HG03432 (cell line): Measurements from ENCODE around the gene RAD17.
"Not testable (repeated sequence)": the region's sequence is repeated elsewhere in the genome, so short reads cannot be mapped to it uniquely, and the experiment has no call there.

Experiments
- ATAC-seq: cut with Tn5 transposase; IDR thresholded peaks from one replicate; pipeline ENCODE4 v1.9.1; 2021; ENCODE audit warnings: mild to moderate bottlenecking, moderate library complexity; ENCODE audit not compliant: unreplicated experiment

Gene RAD17

DNA sequence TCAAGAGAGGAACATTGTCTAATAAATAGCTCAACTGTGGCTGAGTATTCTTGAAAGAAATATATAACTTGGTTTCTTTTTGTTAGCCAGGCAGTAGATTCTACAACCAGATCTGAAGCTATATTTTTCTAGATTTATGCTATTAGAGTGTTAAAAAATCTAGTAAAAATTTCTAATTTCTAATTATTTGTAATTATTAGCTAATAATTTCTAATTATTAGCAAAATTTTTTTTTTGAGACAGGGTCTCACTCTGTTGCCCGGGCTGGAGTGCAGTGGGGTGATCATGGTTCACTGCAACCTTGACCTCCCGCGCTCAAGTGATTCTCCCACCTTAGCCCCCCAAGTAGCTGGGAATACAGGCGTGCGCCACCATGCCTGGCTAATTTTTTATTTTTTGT lies 2.8 kb downstream of the RAD17 start:
- no peak for ATAC-seq

DNA sequence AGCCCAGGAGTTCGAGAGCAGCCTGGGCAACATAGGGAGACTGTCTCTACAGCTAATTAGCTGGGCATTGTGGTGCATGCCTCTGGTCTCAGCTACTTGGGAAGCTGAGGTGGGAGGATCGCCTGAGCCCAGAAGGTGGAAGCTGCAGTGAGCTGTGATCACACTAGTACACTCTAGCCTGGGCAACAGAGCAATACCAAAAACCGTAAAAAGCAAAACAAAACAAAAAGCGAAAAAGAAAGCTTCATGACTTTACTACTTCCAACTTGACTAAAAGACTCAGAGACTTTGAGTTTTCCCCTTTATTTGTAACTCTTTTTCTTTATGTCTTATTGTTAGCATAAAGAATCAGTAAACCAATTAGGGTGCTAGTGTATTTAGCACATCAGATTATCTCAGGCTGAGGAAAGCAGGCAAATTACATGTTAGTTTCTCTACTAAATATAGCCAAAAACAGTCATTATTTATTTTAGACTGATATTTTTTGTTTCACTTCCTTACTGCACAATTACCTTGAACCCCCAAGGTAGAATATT lies 5.4 kb downstream of the RAD17 start:
- peak; percentile 79 for ATAC-seq

DNA sequence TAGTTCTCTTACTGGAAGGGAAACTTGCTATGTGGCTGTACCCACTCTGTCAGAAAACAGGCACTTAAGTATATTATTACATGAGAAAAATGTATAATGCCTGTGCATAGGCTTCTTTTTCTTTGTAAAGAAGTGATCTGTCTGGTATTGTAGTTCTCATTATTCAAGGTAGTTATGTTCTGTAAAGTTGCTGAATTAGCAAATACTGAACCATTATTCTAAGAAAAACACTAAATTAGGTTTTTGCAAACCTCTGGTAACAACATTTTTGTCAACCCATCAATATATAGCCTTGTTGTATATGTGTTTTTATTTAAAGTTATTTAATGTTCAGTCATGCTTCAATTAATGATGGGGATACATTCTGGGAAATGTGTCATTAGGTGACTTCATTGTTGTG lies 8.8 kb downstream of the RAD17 start:
- ATAC-seq: no peak

DNA sequence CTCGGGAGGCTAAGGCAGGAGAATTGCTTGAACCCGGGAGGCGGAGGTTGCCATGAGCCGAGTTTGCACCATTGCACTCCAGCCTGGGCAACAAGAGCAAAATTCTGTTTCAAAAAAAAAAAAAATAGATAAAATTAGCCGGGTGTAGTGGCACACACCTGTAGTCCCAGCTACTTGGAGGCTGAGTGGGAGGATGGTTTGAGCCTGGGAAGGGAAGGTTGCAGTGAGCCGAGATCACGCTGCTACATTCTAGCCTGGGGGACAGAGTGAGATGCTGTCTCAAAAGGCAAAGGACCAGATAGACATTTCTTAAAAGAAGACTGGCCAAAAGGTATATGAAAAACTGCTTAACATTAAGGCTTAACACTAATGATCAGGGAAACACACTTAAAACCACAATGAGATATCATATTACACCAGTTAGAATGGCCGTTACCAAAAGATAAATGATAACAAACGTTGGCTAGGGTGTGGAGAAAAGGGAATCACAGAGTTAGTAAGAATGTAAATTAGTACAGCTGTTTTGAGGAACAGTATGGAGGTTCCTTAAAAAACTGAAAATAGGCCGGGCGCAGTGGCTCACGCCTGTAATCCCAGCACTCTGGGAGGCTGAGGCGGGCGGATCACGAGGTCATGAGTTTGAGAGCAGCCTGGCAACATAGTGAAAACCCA lies 35.2 kb downstream of the RAD17 start:
- no peak for ATAC-seq

DNA sequence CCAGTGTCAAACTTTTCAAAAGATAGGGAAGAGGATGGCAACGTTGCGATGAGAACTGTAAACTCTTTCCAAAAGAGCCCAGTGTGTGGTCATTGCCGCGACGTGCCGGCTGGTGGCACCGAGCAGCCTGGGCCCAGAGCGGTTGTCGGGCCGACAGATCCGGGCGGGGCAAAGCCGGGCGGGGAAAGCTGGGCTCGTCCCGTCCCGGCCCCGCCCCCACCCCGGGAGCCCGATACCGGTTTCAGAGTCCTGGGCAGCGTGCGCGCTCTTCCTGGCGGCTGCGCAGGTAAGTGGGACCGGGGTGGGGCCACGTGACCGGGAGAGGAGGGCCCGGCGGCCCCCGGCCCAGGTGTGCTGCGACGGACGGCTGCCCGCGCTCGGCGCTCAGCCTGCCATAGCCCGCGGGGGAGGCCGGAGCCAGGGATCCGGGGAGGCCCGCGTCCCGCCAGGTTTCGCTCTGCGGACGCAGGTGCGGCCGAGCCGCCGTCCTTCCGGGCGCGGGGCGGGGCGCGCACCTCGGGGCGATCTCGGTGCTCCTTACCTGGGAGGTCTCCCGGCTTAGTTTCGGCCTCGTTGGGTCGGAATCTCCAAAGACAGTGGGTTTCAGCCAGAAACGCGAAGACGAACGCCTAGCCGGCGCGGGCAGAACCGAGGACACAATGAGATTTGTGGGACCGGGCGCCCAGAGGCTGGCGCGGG lies 45.4 kb downstream of the RAD17 start, which contains the start of gene MARVELD2:
Gene MARVELD2 (plus strand): TSS at position 232 of the 699 bp plus-strand sequence. CDS start 4,270 bp downstream, outside the sequence.
- peak; percentile 81 for ATAC-seq

DNA sequence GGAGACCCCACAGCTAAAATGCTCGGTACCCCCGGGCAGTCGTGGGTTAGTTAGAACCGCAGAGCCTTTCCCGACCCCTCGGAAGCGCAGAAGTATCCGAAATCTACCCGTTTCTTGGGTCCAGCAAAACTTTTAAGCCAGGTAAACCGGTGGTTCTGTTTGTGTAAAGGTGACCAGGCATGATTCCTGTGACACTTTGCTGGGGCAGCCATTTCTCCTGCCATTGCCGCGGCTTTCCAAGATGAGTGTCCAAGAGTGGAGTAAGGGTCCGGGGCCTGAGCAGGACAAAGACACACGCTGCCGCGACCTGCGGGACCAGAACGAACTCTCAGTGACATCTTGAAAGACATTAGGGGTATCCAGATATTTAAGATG lies 46.0 kb downstream of the RAD17 start:
- no peak for ATAC-seq

DNA sequence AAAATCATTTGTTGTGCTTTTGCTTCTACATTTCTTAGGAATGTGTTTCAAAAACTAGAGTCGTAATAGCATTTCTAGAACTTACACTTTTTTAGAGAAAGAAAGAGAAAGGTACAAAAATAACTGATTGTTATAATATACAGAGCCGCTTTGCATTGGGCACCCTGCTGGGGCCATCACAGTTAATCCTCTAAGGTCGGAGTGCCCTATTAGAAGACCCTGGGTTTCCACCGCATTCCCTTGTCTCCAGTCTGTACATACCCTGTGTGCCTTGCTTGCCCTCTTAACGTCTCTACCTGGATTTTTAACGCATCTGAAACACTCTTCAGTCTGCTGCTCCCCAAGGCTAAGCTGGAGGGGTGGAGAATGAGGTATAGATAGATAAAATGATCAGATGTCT lies 46.6 kb downstream of the RAD17 start:
- ATAC-seq: no peak

DNA sequence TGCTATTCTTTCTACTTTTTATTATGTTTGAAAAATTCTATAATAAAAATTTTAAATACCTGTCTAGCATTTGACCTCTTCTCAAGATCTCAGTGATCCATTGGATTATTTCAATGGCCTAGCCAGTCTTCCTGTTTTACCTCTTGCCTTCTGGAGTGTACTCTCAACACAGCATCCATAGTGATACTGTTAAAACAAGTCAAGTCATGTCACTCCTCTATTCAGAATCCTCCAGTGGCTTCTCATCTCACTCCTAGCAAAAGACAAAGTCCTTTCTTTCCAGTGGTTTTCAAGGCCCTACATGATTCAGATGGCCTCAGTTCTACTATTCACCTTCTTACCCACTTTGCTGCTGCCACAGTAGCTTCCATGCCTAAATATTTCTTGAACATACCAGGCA lies 47.1 kb downstream of the RAD17 start:
- ATAC-seq: no peak

DNA sequence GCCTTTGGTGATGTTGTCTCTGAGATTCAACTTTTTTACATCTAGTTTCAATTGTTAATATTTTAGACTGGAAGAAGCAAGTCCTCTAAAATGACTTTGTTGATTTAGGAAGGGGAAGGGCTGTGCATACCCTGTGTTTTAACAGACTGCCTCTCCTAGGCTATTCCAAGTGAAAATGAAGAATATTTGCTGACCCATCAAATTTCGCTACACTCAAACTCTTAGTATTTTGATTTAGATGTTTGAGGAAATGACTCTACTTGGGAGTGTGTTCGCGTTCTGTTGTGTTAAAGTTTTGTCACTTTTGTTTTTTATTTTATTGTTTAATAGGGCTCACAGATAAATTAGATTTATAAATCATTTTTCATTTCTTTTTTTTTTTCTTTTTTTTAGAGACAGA lies 48.9 kb downstream of the RAD17 start:
- no peak for ATAC-seq

DNA sequence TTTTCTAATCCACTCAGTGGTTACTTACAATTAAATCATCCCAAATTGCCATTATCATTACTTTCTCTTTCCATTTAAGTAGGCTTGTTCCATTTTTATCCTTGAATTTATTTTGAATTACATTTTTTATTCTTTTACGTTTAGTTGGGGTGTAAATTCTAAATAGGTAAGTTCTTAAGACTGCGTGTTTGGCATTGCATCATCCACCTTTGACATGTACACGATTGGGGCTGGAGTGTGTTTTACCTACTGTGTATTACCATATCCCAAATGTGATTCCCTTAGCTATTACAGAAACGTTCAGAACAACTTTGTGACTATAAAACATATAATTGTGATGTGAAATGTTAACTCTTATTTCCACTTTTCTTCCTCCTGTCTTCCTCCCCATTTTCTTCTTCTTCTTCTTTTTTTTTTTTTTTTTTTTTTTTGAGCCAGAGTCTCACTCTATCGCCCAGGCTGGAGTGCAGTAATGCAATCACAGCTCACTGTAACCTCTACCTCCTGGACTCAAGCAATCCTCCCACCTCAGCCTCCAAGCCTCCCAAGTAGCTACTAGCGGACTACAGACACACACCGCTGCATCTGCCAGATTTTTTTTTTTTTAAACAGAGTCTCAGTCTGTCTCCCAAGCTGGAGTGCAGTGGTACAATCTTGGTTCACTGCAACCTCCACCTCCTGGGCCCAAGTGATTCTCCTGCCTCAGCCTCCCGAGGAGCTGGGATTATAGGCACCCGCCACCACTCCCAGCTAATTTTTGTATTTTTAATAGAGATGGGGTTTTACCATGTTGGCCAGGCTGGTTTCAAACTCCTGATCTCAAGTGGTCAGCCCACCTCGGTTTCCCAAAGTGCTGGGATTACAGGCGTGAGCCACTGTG lies 62.0 kb downstream of the RAD17 start:
- no peak for ATAC-seq

DNA sequence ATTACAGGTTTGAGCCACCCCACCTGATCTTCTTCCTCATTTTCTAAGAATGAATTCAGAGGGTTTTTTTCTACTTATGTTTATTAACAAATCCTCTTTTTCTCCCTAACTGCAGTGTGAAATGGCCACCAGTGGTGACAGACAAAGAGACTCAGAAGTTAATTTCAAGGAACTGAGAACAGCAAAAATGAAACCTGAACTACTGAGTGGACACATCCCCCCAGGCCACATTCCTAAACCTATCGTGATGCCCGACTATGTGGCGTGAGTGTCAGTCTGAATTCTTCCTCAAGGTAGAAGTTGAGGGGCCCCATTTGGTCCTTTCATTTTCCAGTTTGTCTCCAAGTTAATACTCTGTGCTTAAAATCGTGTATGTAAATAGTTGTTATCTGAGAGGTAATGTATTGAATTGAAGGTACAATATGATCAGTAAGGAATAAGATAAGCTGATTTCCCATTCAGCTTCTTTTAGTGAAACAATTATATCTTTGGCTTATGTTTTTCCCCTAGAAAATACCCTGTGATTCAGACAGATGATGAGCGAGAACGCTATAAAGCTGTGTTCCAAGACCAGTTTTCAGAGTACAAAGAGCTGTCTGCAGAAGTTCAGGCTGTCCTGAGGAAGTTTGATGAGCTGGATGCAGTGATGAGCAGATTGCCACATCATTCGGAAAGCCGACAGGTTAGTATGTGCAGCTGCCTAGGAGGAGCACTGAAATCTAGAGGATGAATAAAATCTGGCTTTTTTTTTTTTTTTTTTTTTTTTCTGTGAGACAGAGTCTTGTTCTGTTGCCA lies 63.0 kb downstream of the RAD17 start:
- peak; percentile 80 for ATAC-seq

DNA sequence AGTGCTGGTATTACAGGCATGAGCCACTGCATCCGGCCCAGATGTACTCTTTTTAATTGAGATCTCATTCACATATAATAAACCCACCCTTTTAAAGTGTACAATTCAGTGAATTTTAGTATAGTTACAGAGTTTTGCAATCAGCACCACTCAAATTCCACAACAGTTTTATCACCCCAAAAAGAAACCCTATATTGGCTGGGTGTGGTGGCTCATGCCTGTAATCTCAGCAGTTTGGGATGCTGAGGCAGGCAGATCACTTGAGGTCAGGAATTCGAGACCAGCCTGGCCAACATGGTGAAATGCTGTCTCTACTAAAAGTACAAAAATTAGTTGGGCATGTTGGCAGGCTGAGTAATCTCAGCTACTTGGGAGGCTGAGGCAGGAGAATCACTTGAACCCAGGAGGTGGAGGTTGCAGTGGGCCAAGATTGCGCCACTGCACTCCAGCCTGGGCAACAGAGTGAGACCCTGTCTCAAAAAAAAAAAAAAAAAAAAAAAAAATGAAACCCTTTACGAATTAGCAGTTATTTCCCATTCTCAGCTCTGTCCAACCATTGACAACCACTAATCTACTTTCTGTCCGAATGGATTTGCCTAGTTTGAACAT lies 65.8 kb downstream of the RAD17 start:
- not testable (repeated sequence) for ATAC-seq

DNA sequence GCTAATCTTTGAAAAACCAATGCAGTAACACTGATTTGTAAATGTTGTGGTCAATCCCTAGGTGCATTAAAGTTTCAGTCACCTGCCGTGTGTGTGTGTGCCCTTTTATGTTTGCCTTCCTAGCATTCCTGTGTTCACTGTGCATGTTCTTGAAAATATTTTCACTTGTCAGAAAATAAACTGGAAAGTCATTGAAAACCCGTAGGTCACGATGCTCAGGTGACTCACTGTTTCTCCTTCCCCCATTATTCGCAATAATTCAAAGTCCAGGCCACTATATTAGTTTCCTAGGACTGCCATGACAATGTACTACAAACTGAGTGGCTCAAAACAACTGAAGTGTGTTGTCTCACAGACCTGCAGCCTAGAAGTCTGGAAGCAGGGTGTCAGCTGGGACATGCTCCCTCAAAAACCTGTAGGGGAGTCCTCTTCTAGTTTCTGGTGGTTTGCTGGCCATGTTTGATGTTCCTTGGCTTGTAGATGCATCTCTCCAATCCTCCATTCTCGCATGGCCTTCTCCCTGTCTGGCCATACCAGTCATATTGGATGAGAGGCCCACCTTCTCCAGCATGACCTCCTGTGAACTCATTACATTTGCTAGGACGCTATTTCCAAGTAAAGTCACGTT lies 74.6 kb downstream of the RAD17 start:
- no peak for ATAC-seq

DNA sequence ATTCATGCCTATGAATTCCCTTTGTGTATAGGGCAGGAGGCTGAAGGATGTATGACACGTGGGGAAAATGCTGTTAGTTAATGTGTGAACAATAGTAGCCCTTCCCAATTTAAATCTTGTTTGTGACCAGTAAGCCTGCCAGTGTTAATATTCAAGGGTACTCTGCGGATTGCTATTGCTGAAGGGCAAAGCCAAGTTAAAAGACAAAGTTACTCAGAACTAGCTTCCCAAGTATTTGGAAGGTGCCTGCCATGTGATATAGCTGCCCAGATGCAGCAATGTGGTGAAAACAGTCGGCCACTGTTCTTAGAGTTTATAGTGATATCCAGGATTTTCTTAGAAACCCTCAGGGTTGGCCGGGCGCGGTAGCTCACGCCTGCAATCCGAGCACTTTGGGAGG lies 79.9 kb downstream of the RAD17 start:
- no peak for ATAC-seq

DNA sequence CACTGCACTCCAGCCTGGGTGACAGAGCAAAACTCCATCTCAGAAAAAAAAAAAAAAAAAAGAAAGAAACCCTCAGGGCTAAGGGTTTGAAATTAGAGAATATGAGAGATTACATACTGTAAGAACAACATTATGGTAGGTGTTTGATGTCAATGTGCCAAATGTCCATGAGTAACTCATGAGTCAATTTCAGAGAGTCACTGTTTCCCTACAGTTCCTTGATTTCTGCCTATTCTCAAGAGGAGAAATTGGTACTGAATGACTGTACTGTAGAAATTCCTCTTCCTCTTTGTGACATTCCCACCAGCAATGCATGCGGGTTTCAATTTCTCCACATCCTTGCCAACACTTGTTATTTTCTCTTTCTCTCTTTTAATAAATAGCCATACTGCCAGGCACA lies 80.5 kb downstream of the RAD17 start:
- no peak for ATAC-seq

DNA sequence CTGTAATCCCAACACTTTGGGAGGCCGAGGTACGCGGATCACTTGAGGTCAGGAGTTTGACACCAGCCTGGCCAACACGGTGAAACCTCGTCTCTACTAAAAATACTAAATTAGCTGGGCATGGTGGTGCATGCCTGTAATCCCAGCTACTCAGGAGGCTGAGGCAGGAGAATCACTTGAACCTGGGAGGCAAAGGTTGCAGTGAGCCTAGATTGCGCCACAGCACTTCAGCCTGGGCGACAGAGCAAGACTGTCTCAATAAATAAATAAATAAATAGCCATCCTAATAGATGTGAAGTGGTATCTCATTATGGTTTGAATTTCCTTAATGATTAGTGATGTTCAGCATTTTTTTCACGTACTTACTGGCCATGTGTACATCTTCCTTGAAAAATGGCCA lies 80.9 kb downstream of the RAD17 start:
- not testable (repeated sequence) for ATAC-seq

DNA sequence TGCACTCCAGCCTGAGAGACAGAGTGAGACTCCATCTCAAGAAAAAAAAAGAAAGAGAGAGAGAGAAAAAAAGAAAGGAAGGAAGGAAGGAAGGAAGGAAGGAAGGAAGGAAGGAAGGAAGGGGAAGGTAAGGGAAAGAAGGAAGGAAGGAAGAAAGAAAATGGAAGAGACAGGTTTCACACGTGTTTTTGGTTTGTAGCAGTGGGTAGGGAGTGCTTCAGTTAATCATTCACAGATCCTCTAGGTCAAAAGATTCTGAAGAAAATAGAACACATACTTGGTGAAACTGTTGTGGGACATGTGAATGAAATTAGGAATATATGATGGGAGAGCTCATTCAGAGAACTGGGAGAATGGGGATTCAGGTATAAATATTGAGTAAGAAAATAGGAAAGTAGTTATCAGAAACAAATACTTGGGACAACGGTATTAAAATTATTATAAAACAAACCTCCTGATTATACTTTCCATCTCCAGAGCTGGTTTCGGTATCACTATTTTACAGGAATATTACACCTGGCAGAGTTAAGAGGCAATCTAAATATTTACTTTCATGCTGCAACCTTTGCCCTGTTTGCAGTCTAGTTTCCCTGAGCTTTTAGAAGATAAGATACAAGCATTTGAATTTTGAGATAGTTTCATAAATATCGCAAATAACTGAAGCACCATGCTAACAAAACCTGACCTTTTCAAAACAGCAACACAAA lies 82.5 kb downstream of the RAD17 start:
- no peak for ATAC-seq

DNA sequence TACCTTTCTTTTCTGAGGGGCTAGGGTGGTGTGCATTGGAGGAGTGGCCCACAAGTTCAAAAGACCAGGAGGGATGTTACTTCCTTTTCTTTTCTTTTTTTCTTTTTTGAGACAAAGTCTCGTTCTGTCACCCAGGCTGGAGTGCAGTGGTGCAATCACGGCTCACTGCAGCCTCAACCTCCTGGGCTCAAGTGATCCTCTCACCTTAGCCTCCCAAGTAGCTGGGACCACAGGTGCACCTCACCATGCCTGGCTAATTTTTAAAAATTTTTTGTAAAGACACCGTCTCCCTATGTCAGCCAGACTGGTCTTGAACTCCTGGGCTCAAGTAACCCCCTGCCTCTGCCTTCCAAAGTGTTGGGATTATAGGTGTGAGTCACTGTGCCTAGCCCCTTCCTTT lies 83.9 kb downstream of the RAD17 start:
- ATAC-seq: not testable (repeated sequence)
